SKM-1 treated with dmso at 0.1 percent for 144 hours (cell line): ENCODE data around the gene PTPRO.

ENCODE experiments used
- DNase-seq: peaks from one replicate; lab custom pipeline; 2025; ENCODE audit not compliant: unreplicated experiment; lab: John Stamatoyannopoulos, UW

Gene PTPRO

GRCh38 chr12:15346488-15346887, 24.2 kb downstream of the PTPRO start:
- no peak for DNase-seq

GRCh38 chr12:15350643-15351042, 28.3 kb downstream of the PTPRO start:
- DNase-seq: no peak

GRCh38 chr12:15355766-15356165, 33.5 kb downstream of the PTPRO start:
- no peak for DNase-seq

GRCh38 chr12:15356951-15357364, 34.6 kb downstream of the PTPRO start:
- no peak for DNase-seq

- DNase-seq: no peak
These were observed 42.2 kb downstream of the PTPRO start for GRCh38 chr12:15364221-15365160.

GRCh38 chr12:15368812-15369211, 46.5 kb downstream of the PTPRO start:
- DNase-seq: no peak

GRCh38 chr12:15372352-15372751, 50.0 kb downstream of the PTPRO start:
- no peak for DNase-seq

- DNase-seq: no peak
These were observed 65.5 kb downstream of the PTPRO start for GRCh38 chr12:15387772-15388171.

GRCh38 chr12:15389561-15389960, 67.3 kb downstream of the PTPRO start:
- DNase-seq: no peak

GRCh38 chr12:15393037-15393436, 70.7 kb downstream of the PTPRO start:
- DNase-seq: no peak

GRCh38 chr12:15393995-15394394, 71.7 kb downstream of the PTPRO start:
- no peak for DNase-seq

GRCh38 chr12:15404485-15404884, 82.2 kb downstream of the PTPRO start:
- no peak for DNase-seq

GRCh38 chr12:15405606-15406005, 83.3 kb downstream of the PTPRO start:
- DNase-seq: no peak

- DNase-seq: no peak
These were observed 84.7 kb downstream of the PTPRO start for GRCh38 chr12:15407025-15407424.

GRCh38 chr12:15411842-15412241, 89.5 kb downstream of the PTPRO start:
- DNase-seq: no peak

- no peak for DNase-seq
These were observed 95.4 kb downstream of the PTPRO start for GRCh38 chr12:15417691-15418090.

- no peak for DNase-seq
These were observed 101.3 kb downstream of the PTPRO start for GRCh38 chr12:15423629-15424028.

- no peak for DNase-seq
These were observed 105.6 kb downstream of the PTPRO start for GRCh38 chr12:15427913-15428312.

- DNase-seq: no peak
These were observed 106.3 kb downstream of the PTPRO start for GRCh38 chr12:15428632-15429031.

GRCh38 chr12:15429262-15429661, 107.0 kb downstream of the PTPRO start:
- no peak for DNase-seq

- DNase-seq: no peak
These were observed 113.3 kb downstream of the PTPRO start for GRCh38 chr12:15435597-15435996.

- DNase-seq: no peak
These were observed 117.2 kb downstream of the PTPRO start for GRCh38 chr12:15439459-15439858.

GRCh38 chr12:15443050-15443449, 120.7 kb downstream of the PTPRO start:
- DNase-seq: no peak
